ENCODE data around the gene VPS25.

DNA sequence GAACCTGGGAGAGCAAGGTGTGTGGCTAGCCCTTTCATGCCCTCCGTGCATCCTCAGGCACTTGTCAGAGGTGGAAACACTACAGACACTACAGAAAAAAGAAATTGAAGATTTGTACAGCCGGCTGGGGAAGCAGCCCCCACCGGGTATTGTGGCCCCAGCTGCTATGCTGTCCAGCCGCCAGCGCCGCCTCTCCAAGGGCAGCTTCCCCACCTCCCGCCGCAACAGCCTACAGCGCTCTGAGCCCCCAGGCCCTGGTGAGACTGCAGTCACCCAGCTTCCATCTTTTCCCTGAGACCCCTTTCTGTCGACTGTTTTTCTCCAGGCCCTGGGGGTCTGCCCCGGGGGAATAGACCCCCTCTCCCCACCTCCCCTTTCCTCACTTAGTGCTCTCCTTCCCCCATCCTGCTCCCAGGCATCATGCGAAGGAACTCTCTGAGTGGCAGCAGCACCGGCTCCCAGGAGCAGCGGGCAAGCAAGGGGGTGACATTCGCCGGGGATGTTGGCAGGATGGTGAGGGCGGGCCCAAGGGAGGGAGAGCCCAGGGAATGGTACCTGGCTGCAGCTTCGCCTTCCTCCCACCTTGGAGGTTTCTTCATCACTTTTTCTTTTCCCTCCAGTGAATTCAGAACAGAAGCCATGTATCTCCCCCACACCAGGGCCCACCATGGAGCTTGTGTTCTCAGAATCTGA, 23.0 kb downstream of the VPS25 start:
- TF ChIP-seq POLR2AphosphoS5 (IDR thresholded peaks at IDR 0.05; ENCODE audit: low read depth, low read length) (no peak), POLR2A (IDR thresholded peaks at IDR 0.05; ENCODE audit: low read depth, low read length) (no peak)

Measured in GM12891 (cell line).